Stomach (tissue), 9 donors: ENCODE data around the gene SIM2. TPM values are rescaled to one million over a fixed set of nuclear protein-coding genes. Genes with fewer than 3 reads are reported as not detected.

ENCODE experiments used
- DNase-seq, 2 donors: peaks; one replicate each; pipeline versions ENCODE4 v3.0.0 to v3.0.0-alpha.2; 2013 to 2019
- H3K27ac ChIP-seq, 5 donors: fragments of 200-600 bp in 4 of 5; sonication (generic) in 4 of 5; one replicate each; pipeline ENCODE4 v1.5.1; 2013 to 2019; ENCODE audit warnings: mild to moderate bottlenecking in 1 of 5, moderate library complexity in 1 of 5
- H3K27me3 ChIP-seq, 3 donors: fragments of 200-600 bp; sonication (generic); one replicate each; pipeline ENCODE4 v1.5.1; 2017 to 2019; ENCODE audit warnings: mixed run types in 1 of 3
- H3K36me3 ChIP-seq, 4 donors: fragments of 200-600 bp; sonication (generic); 1 replicate in 3 of 4; 2 replicates in 1 of 4; pipeline ENCODE4 v1.5.1; 2016 to 2019
- H3K4me1 ChIP-seq, 4 donors: fragments of 200-600 bp; sonication (generic); one replicate each; pipeline ENCODE4 v1.5.1; 2016 to 2019
- H3K4me3 ChIP-seq, 4 donors: fragments of 200-600 bp; sonication (generic) in 3 of 4; one replicate each; pipeline ENCODE4 v1.5.1; 2016 to 2019; ENCODE audit warnings: mild to moderate bottlenecking in 1 of 4
- H3K9me3 ChIP-seq, 4 donors: fragments of 200-600 bp; sonication (generic); one replicate each; pipeline ENCODE4 v1.5.1; 2016 to 2019
- CTCF ChIP-seq, 7 experiments: fragments of 450-650 bp in 4 of 7; fragments of 200-600 bp in 3 of 7; sonication (generic) in 3 of 7; IDR thresholded peaks; one replicate each; pipeline ENCODE4 v1.5.1; 2016 to 2019; ENCODE audit warnings: antibody characterized with exemption in 7 of 7, control low read depth in 2 of 7, mild to moderate bottlenecking in 1 of 7
- EP300 ChIP-seq: sonication (generic); formaldehyde crosslinking; IDR thresholded peaks from one replicate; pipeline ENCODE4 v1.6.1; 2017; ENCODE audit warnings: antibody characterized with exemption
- POLR2A ChIP-seq, 4 donors: fragments of 450-650 bp; IDR thresholded peaks; one replicate each; pipeline ENCODE4 v1.6.1; 2016; ENCODE audit warnings: antibody characterized with exemption in 4 of 4, control low read depth in 2 of 4, mild to moderate bottlenecking in 1 of 4, moderate library complexity in 1 of 4
- POLR2AphosphoS5 ChIP-seq, 3 donors: sonication (generic); formaldehyde crosslinking; IDR thresholded peaks; one replicate each; pipeline ENCODE4 v1.6.1; 2016; ENCODE audit warnings: antibody characterized with exemption in 3 of 3
- WGBS, 5 donors: extraction: QIAGEN DNeasy Blood & Tissue Kit in 3 of 5; methylation state at CpG; one replicate each; pipeline versions ENCODE4 v1.1.5 to v1.1.7; 2013 to 2018; 5-methylcytosine and 5-hydroxymethylcytosine counted together
- intact Hi-C: fragments of 100-400 bp; cut with DNase I; formaldehyde crosslinking; loops from one replicate; pipeline ENCODE4 v1.15.1; 2023; ENCODE audit warnings: low total_unique reads
- polyA plus RNA-seq, 3 donors: library from polyadenylated mRNA; stranded (reverse); fragments of 200-250 nt; gene quantifications; one replicate each; pipeline ENCODE4 v1.2.3, GENCODE V29; 2013
- total RNA-seq, 5 donors: library from RNA; depleted of rRNA; stranded (reverse); fragments of >200 nt; gene quantifications; one replicate each; pipeline versions ENCODE4 v1.1.0 to v1.2.3, GENCODE V29; 2014 to 2016
- donor health status: healthy with polysubstance abuse.
- donor health status: Bipolar disorder and iron deficiency.
- donor health status: healthy.

SIM2 gene
- total and polyA plus RNA-seq, 8 donors: 3.3 to 28.3 (median 14.0) TPM; not detected in 1

GRCh38 chr21:36735201-36735515 is 36.2 kb downstream of the SIM2 start:
- no peak overlapping the region for H3K4me3 ChIP-seq
- WGBS, 5 donors: 69 to 86% (median 82%) methylated on average over 2 to 4 of the region's 4 CpGs
- no peak overlapping the region for H3K27ac ChIP-seq
- TF ChIP-seq CTCF (IDR thresholded peaks at IDR 0.05) (no peak), POLR2AphosphoS5 (IDR thresholded peaks at IDR 0.05) (no peak), POLR2A (IDR thresholded peaks at IDR 0.05) (no peak), EP300 (no peak)
- intact Hi-C loops: no loop called here
- DNase-seq: no peak
- H3K9me3 ChIP-seq: no peaks in the 10 kb centered on the region
- peaks cover 0 to 34% (median 0%) of the 10 kb centered on the region in 3 donors for H3K27me3 ChIP-seq
- peaks cover 0 to 53% (median 10%) of the 10 kb centered on the region in 4 donors for H3K36me3 ChIP-seq
- peaks cover 0 to 4% (median 2%) of the 10 kb centered on the region in 4 donors for H3K4me1 ChIP-seq

GRCh38 chr21:36735724-36736320 is 36.9 kb downstream of the SIM2 start:
- Histone ChIP-seq H3K27me3 (peaks cover 0 to 27% (median 0%) of the 10 kb centered on the region in 3 donors), H3K4me1 (no peaks in the 10 kb centered on the region), H3K4me3 (no peak overlapping the region), H3K9me3 (no peaks in the 10 kb centered on the region), H3K36me3 (peaks cover 0 to 53% (median 10%) of the 10 kb centered on the region in 4 donors), H3K27ac (no peak overlapping the region)
- TF ChIP-seq POLR2A (IDR thresholded peaks at IDR 0.05) (no peak), EP300 (no peak), POLR2AphosphoS5 (IDR thresholded peaks at IDR 0.05) (no peak)
- peak in 1 of 2 donors; percentile 24 for DNase-seq
- intact Hi-C loops: no loop called here
- 78 to 85% (median 84%) methylated on average over 7 to 15 of the region's 15 CpGs for WGBS, 5 donors

GRCh38 chr21:36738489-36739126 is 39.7 kb downstream of the SIM2 start:
- H3K36me3 ChIP-seq: peaks cover 0 to 57% (median 10%) of the 10 kb centered on the region in 4 donors
- H3K4me1 ChIP-seq: no peaks in the 10 kb centered on the region
- H3K27me3 ChIP-seq: peaks cover 0 to 23% (median 0%) of the 10 kb centered on the region in 3 donors
- TF ChIP-seq CTCF (IDR thresholded peaks at IDR 0.05): no peak
- no peak for TF ChIP-seq EP300
- TF ChIP-seq POLR2AphosphoS5 (IDR thresholded peaks at IDR 0.05): no peak
- no peak for TF ChIP-seq POLR2A (IDR thresholded peaks at IDR 0.05)
- DNase-seq: peak in 1 of 2 donors; percentile 20
- H3K4me3 ChIP-seq: no peak overlapping the region
- H3K27ac ChIP-seq: no peak overlapping the region
- 73 to 81% (median 78%) methylated on average over 12 of the region's 12 CpGs for WGBS, 5 donors
- H3K9me3 ChIP-seq: no peaks in the 10 kb centered on the region
- intact Hi-C loops: no loop called here

GRCh38 chr21:36741506-36741905 is 42.6 kb downstream of the SIM2 start:
- H3K4me1 ChIP-seq: peaks cover 9 to 26% (median 19%) of the 10 kb centered on the region in 4 donors
- peaks cover 0 to 22% (median 0%) of the 10 kb centered on the region in 3 donors for H3K27me3 ChIP-seq
- no peak overlapping the region for H3K4me3 ChIP-seq
- no peak for DNase-seq
- no peaks in the 10 kb centered on the region for H3K9me3 ChIP-seq
- no peak for TF ChIP-seq EP300
- H3K36me3 ChIP-seq: peaks cover 0 to 37% (median 0%) of the 10 kb centered on the region in 4 donors
- intact Hi-C loops: no loop called here
- 86 to 94% (median 92%) methylated on average over 21 of the region's 21 CpGs for WGBS, 5 donors
- H3K27ac ChIP-seq: no peak overlapping the region

GRCh38 chr21:36743008-36743407 is 44.1 kb downstream of the SIM2 start:
- Histone ChIP-seq H3K4me3 (no peak overlapping the region), H3K4me1 (peaks cover 17 to 34% (median 27%) of the 10 kb centered on the region in 4 donors), H3K27ac (no peak overlapping the region), H3K27me3 (peaks cover 0 to 35% (median 3%) of the 10 kb centered on the region in 3 donors), H3K9me3 (no peaks in the 10 kb centered on the region), H3K36me3 (peaks cover 0 to 30% (median under 1%) of the 10 kb centered on the region in 4 donors)
- DNase-seq: no peak
- TF ChIP-seq POLR2A (IDR thresholded peaks at IDR 0.05) (no peak), CTCF (IDR thresholded peaks at IDR 0.05) (no peak)
- WGBS, 5 donors: 90 to 98% (median 91%) methylated on average over 5 to 7 of the region's 7 CpGs
- intact Hi-C loops: no loop called here
